PC-9 (cell line): ENCODE measurements around the gene GTF2IRD1. TPM values are rescaled to one million over a fixed set of nuclear protein-coding genes. Genes with fewer than 3 reads are reported as not detected.

Experiments used
- BruUV-seq: library from RNA; stranded (reverse); fragments of 400-500 nt; replicated peaks from 2 replicates; lab custom pipeline; 2021; lab: Mats Ljungman, UMichigan
- CTCF ChIA-PET: fragments of 300-600 bp; sonication (Branson Sonifier 250); formaldehyde crosslinking; loops from one replicate; lab custom pipeline; 2022; ENCODE audit warnings: antibody characterized with exemption; lab: Charles Lee
- POLR2A ChIA-PET: fragments of 300-600 bp; sonication (Branson Sonifier 250); formaldehyde crosslinking; loops from one replicate; lab custom pipeline; 2022; ENCODE audit warnings: antibody characterized with exemption; ENCODE audit not compliant: unreplicated experiment; lab: Charles Lee
- DNase-seq, 2 experiments: peaks; one replicate each; pipeline versions ENCODE4 v3.0.0 to v3.0.0-alpha.2; 2015 to 2022; ENCODE audit warnings: mixed read lengths in 1 of 2
- H2AFZ ChIP-seq: fragments of 200-600 bp; sonication (generic); 2 replicates; pipeline ENCODE4 v1.8.1; 2017; ENCODE audit warnings: antibody characterized with exemption
- H3F3A ChIP-seq: fragments of 200-600 bp; sonication (generic); 2 replicates; pipeline ENCODE4 v1.8.1; 2017; ENCODE audit warnings: antibody characterized with exemption, mild to moderate bottlenecking, low read depth; ENCODE audit not compliant: insufficient read depth
- H3K27ac ChIP-seq: fragments of 200-600 bp; sonication (generic); 2 replicates; pipeline ENCODE4 v1.6.1; 2016; ENCODE audit warnings: mixed run types
- H3K27me3 ChIP-seq: fragments of 200-600 bp; sonication (generic); 2 replicates; pipeline ENCODE4 v1.6.1; 2016; ENCODE audit warnings: low read depth, mixed run types; ENCODE audit not compliant: insufficient read depth
- H3K36me3 ChIP-seq: fragments of 200-600 bp; sonication (generic); 2 replicates; pipeline ENCODE4 v1.6.1; 2016; ENCODE audit warnings: low read depth, mixed run types
- H3K4me1 ChIP-seq: fragments of 200-600 bp; sonication (generic); replicated peaks from 2 replicates; pipeline ENCODE4 v1.6.1; 2016; ENCODE audit warnings: mixed run types; ENCODE audit not compliant: insufficient read depth
- H3K4me2 ChIP-seq: fragments of 200-600 bp; sonication (generic); 2 replicates; pipeline ENCODE4 v1.6.1; 2017; ENCODE audit warnings: mixed run types
- H3K4me3 ChIP-seq: fragments of 200-600 bp; sonication (generic); 2 replicates; pipeline ENCODE4 v1.6.1; 2016; ENCODE audit warnings: mixed run types
- H3K79me2 ChIP-seq: fragments of 200-600 bp; sonication (generic); 2 replicates; pipeline ENCODE4 v1.6.1; 2017; ENCODE audit warnings: low read depth, mixed run types
- H3K9me2 ChIP-seq: fragments of 200-600 bp; sonication (generic); 2 replicates; pipeline ENCODE4 v1.8.1; 2017; ENCODE audit warnings: mild to moderate bottlenecking; ENCODE audit not compliant: insufficient read depth
- H3K9me3 ChIP-seq: fragments of 200-600 bp; sonication (generic); 2 replicates; pipeline ENCODE4 v1.8.1; 2016; ENCODE audit warnings: low read depth; ENCODE audit not compliant: insufficient read depth
- H4K20me1 ChIP-seq: fragments of 200-600 bp; sonication (generic); 2 replicates; pipeline ENCODE4 v1.8.1; 2017; ENCODE audit not compliant: insufficient read depth
- CTCF ChIP-seq: fragments of 200-600 bp; sonication (generic); conservative IDR thresholded peaks from 2 replicates; pipeline ENCODE4 v1.6.1; 2017; ENCODE audit warnings: mixed run types, antibody characterized with exemption, mild to moderate bottlenecking, moderate library complexity
- EZH2 ChIP-seq: fragments of 200-600 bp; sonication (generic); IDR thresholded peaks from 2 replicates; pipeline ENCODE4 v1.8.0; 2017; ENCODE audit warnings: antibody characterized with exemption, low read depth
- intact Hi-C: fragments of 100-400 bp; cut with micrococcal nuclease; formaldehyde crosslinking; loops from one replicate; pipeline ENCODE4 v1.10.0; 2022; ENCODE audit not compliant: unreplicated experiment
- total RNA-seq: library from RNA; stranded (reverse); gene quantifications from 2 replicates; pipeline ENCODE4 v1.2.3, GENCODE V29; 2021

Gene GTF2IRD1
- total RNA-seq, 1 experiment from 2014 or later = 46.7 TPM

DNA sequence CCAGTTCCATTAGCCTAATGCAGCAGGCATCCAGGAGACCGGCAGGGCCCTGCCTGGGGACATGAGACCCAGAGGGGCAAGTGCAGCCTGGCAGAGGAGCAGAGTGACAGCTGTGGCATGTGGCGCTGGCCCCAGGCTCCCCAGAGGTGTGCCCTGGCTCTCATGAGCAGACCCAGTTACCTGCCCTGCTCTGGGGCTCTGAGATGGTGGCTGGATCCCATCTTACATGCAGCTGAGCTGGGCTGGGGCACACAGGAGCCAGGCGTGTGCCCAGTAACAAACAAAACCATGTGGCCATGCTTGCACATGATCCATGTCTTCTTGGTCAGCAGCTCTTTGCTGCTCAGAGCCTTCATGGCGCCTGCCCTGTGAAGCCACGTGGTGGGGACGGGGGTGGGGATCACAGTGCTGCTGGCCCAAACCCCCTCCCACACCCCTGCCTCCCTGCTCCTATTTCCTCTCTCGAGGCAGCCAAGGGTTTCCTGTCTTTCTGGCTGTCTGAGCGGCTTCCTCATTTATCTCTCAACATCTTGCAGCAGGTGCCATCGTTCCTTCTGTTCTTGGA lies 163.6 kb downstream of the GTF2IRD1 start:
- Histone ChIP-seq H3K27ac (no peak overlapping the region), H3K4me3 (no peak overlapping the region), H3K27me3 (no peaks in the 10 kb centered on the region), H3K36me3 (no peaks in the 10 kb centered on the region), H3K4me1 (peaks cover 8% of the 10 kb centered on the region), H3K4me2 (no peak overlapping the region), H4K20me1 (no peaks in the 10 kb centered on the region), H3K79me2 (no peaks in the 10 kb centered on the region), H3K9me3 (no peaks in the 10 kb centered on the region), H3F3A (peaks cover 8% of the 10 kb centered on the region), H2AFZ (no peak overlapping the region), H3K9me2 (no peaks in the 10 kb centered on the region)
- intact Hi-C loops = no loop called here
- no TSS peak for BruUV-seq
- ChIA-PET CTCF (interaction anchor here (0.6 kb wide), 2 partner anchors 18 to 23 kb away, joined by 3 to 18 read pairs; no protein-coding TSS in a partner anchor), POLR2A (no interaction called here)
- no peak for TF ChIP-seq CTCF
- TF ChIP-seq EZH2 = no peak
- DNase-seq = no peak

- Histone ChIP-seq H3K4me2 (no peak overlapping the region), H3K9me2 (no peaks in the 10 kb centered on the region), H3K36me3 (no peaks in the 10 kb centered on the region), H3K9me3 (no peaks in the 10 kb centered on the region), H3K79me2 (no peaks in the 10 kb centered on the region), H3K27me3 (no peaks in the 10 kb centered on the region), H4K20me1 (no peaks in the 10 kb centered on the region), H3F3A (no peaks in the 10 kb centered on the region; the same call in 1 of the 2 replicates), H3K27ac (no peak overlapping the region), H3K4me3 (no peak overlapping the region), H2AFZ (no peak overlapping the region), H3K4me1 (no peaks in the 10 kb centered on the region)
- no peak for TF ChIP-seq EZH2
- BruUV-seq = no TSS peak
- POLR2A ChIA-PET = no interaction called here
- CTCF ChIA-PET = no interaction called here
- intact Hi-C loops = no loop called here
- no peak for DNase-seq
These were observed 165.6 kb downstream of the GTF2IRD1 start for GRCh38 chr7:74619235-74619860.

- no peaks in the 10 kb centered on the region for H3K4me1 ChIP-seq
- DNase-seq = no peak
- H3F3A ChIP-seq = peaks cover under 1% of the 10 kb centered on the region; the same call in 1 of the 2 replicates
- H3K4me3 ChIP-seq = no peak overlapping the region
- no peak for TF ChIP-seq EZH2
- TF ChIP-seq CTCF = no peak
- H2AFZ ChIP-seq = no peak overlapping the region
- no peaks in the 10 kb centered on the region for H4K20me1 ChIP-seq
- intact Hi-C loops = no loop called here
- no peaks in the 10 kb centered on the region for H3K36me3 ChIP-seq
- H3K27ac ChIP-seq = no peak overlapping the region
- ChIA-PET POLR2A (no interaction called here), CTCF (no interaction called here)
- no peaks in the 10 kb centered on the region for H3K9me2 ChIP-seq
- BruUV-seq = no TSS peak
- no peak overlapping the region for H3K4me2 ChIP-seq
- H3K9me3 ChIP-seq = no peaks in the 10 kb centered on the region
- H3K27me3 ChIP-seq = no peaks in the 10 kb centered on the region
- H3K79me2 ChIP-seq = no peaks in the 10 kb centered on the region
These were observed 168.6 kb downstream of the GTF2IRD1 start for GRCh38 chr7:74622228-74622749.
